Measurements from ENCODE around the gene PPM1M.

PPM1M gene

GRCh38 chr3:52200981-52201679, 44.4 kb upstream of the PPM1M start (continued):
- TF ChIP-seq, protein P1, sequence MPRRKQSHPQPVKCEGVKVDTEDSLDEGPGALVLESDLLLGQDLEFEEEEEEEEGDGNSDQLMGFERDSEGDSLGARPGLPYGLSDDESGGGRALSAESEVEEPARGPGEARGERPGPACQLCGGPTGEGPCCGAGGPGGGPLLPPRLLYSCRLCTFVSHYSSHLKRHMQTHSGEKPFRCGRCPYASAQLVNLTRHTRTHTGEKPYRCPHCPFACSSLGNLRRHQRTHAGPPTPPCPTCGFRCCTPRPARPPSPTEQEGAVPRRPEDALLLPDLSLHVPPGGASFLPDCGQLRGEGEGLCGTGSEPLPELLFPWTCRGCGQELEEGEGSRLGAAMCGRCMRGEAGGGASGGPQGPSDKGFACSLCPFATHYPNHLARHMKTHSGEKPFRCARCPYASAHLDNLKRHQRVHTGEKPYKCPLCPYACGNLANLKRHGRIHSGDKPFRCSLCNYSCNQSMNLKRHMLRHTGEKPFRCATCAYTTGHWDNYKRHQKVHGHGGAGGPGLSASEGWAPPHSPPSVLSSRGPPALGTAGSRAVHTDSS (tag by site-specific recombination; IDR thresholded peaks at IDR 0.05) = no peak
- no peak for TF ChIP-seq ZNF707 (tag by site-specific recombination; IDR thresholded peaks at IDR 0.05)

DNA sequence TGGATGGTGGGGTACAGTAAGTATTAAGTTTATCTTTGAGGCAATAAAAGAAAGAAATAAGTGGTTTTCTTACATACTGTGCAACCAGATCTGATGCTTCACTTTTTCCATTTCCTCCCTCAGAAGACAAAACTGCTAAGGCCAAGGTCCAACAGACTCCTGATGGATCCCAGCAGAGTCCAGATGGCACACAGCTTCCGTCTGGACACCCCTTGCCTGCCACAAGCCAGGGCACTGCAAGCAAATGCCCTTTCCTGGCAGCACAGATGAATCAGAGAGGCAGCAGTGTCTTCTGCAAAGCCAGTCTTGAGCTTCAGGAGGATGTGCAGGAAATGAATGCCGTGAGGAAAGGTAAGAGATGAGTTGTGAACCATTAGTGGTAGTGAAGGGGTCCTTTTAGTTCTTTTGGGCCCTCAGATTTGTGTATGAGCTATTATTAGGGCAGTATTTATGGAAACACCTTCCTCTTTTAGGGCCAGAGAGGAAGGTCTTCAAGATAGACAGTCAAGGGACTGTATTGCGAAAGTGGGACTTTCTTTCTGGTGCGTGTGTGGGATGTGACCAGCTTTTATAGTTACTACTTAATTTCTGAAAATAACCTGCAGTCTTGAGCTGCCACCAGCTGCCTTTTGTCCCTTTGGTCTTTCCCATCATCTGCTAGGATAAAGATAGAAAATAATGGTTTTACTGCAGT, 43.0 kb upstream of the PPM1M start:
- peaks cover 39 to 82% of the 10 kb centered on the region in 2 experiments; a peak in 2 of 3 replicates for H3K36me3 ChIP-seq (ENCODE audit: control insufficient read depth in 2 of 2, insufficient read depth in 1 of 2, low read length in 2 of 2)
- TF ChIP-seq YY2 (tag by site-specific recombination; IDR thresholded peaks at IDR 0.05) (no peak), ZNF274 (IDR thresholded peaks at IDR 0.05; ENCODE audit: low read length) (no peak), ZNF274 (tag by site-specific recombination; IDR thresholded peaks at IDR 0.05; ENCODE audit: borderline replicate concordance) (no peak), ZNF354C (tag by site-specific recombination; IDR thresholded peaks at IDR 0.05; ENCODE audit: borderline replicate concordance, low read depth) (no peak), ZNF202 (tag by site-specific recombination; IDR thresholded peaks at IDR 0.05; ENCODE audit: borderline replicate concordance) (no peak), REST (tag by site-specific recombination; IDR thresholded peaks at IDR 0.05) (no peak), ZNF776 (tag by site-specific recombination; IDR thresholded peaks at IDR 0.05; ENCODE audit: borderline replicate concordance) (no peak), GLI2 (tag by site-specific recombination; IDR thresholded peaks at IDR 0.05; ENCODE audit: borderline replicate concordance, low read depth) (no peak)
- TF ChIP-seq, protein P2, sequence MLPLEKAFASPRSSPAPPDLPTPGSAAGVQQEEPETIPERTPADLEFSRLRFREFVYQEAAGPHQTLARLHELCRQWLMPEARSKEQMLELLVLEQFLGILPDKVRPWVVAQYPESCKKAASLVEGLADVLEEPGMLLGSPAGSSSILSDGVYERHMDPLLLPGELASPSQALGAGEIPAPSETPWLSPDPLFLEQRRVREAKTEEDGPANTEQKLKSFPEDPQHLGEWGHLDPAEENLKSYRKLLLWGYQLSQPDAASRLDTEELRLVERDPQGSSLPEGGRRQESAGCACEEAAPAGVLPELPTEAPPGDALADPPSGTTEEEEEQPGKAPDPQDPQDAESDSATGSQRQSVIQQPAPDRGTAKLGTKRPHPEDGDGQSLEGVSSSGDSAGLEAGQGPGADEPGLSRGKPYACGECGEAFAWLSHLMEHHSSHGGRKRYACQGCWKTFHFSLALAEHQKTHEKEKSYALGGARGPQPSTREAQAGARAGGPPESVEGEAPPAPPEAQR (tag by site-specific recombination; IDR thresholded peaks at IDR 0.05) = no peak
- ChIA-PET CTCF (interaction anchor here (0.7 to 2.1 kb wide), 3 partner anchors 18 to 58 kb away, joined by 3 to 11 read pairs (median 3); no protein-coding TSS in a partner anchor), POLR2A (no interaction called here)
- no peak overlapping the region for H3K27ac ChIP-seq (ENCODE audit: extremely low read depth, low read depth, low read length)
- H3K4me3 ChIP-seq (ENCODE audit: low read depth, low read length) = no peak overlapping the region
- H3K4me1 ChIP-seq (ENCODE audit: control insufficient read depth, insufficient read depth, low read length) = no peaks in the 10 kb centered on the region
- H3K9me3 ChIP-seq (ENCODE audit: control insufficient read depth, insufficient read depth, low read depth, low read length) = no peaks in the 10 kb centered on the region

DNA sequence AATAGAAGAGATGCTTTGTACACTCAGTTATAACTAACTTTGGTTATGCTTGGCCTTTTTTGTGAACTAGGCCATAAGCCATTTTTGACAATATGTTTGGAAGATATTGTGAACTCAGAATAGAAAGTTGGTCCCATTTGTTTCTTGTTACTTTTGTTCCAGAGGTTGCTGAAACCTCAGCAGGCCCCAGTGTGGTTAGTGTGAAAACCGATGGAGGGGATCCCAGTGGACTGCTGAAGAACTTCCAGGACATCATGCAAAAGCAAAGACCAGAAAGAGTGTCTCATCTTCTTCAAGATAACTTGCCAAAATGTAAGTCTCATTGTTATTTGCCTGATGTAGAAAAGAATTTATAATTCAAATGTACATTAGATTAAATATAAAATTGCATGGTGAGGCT, 41.9 kb upstream of the PPM1M start:
- CTCF ChIA-PET = interaction anchor here (2.4 kb wide), 1 partner anchor 17 kb away, joined by 10 read pairs; no protein-coding TSS in a partner anchor
- Histone ChIP-seq H3K4me3 (ENCODE audit: low read depth, low read length) (no peak overlapping the region), H3K9me3 (ENCODE audit: control insufficient read depth, insufficient read depth, low read depth, low read length) (no peaks in the 10 kb centered on the region), H3K27ac (ENCODE audit: extremely low read depth, low read depth, low read length) (no peak overlapping the region), H3K4me1 (ENCODE audit: control insufficient read depth, insufficient read depth, low read length) (no peaks in the 10 kb centered on the region), H3K36me3 (ENCODE audit: control insufficient read depth in 2 of 2, insufficient read depth in 1 of 2, low read length in 2 of 2) (peaks cover 46 to 94% of the 10 kb centered on the region in 2 experiments; a peak in 2 of 3 replicates)
- POLR2A ChIA-PET = no interaction called here
- TF ChIP-seq ZSCAN4 (tag by site-specific recombination; IDR thresholded peaks at IDR 0.05) = no peak
- no peak for TF ChIP-seq KLF10 (tag by site-specific recombination; IDR thresholded peaks at IDR 0.05)
- no peak for TF ChIP-seq WT1 (tag by site-specific recombination; IDR thresholded peaks at IDR 0.05)
- no peak for TF ChIP-seq ZNF394 (tag by site-specific recombination; IDR thresholded peaks at IDR 0.05; ENCODE audit: borderline replicate concordance)
- no peak for TF ChIP-seq ZNF184 (tag by site-specific recombination; IDR thresholded peaks at IDR 0.05)
- no peak for TF ChIP-seq ZNF18 (tag by site-specific recombination; IDR thresholded peaks at IDR 0.05)
- TF ChIP-seq ZSCAN23 (tag by site-specific recombination; IDR thresholded peaks at IDR 0.05) = no peak
- no peak for TF ChIP-seq ZNF621 (tag by site-specific recombination; IDR thresholded peaks at IDR 0.05)
- TF ChIP-seq, protein P3, sequence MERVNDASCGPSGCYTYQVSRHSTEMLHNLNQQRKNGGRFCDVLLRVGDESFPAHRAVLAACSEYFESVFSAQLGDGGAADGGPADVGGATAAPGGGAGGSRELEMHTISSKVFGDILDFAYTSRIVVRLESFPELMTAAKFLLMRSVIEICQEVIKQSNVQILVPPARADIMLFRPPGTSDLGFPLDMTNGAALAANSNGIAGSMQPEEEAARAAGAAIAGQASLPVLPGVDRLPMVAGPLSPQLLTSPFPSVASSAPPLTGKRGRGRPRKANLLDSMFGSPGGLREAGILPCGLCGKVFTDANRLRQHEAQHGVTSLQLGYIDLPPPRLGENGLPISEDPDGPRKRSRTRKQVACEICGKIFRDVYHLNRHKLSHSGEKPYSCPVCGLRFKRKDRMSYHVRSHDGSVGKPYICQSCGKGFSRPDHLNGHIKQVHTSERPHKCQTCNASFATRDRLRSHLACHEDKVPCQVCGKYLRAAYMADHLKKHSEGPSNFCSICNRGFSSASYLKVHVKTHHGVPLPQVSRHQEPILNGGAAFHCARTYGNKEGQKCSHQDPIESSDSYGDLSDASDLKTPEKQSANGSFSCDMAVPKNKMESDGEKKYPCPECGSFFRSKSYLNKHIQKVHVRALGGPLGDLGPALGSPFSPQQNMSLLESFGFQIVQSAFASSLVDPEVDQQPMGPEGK (tag by site-specific recombination; IDR thresholded peaks at IDR 0.05) = no peak

Measured in HEK293 (cell line).